Peyer's patch (tissue), 4 donors: ENCODE results near the gene AGPAT2. TPM values are rescaled to one million over a fixed set of nuclear protein-coding genes. Genes with fewer than 3 reads are reported as not detected.

Experiments
- DNase-seq, 3 donors: peaks; one replicate each; pipeline ENCODE4 v3.0.0-alpha.2; 2017 to 2019
- H3K27ac ChIP-seq, 4 donors: fragments of 200-600 bp; sonication (generic); one replicate each; pipeline ENCODE4 v1.5.1; 2016 to 2019
- H3K27me3 ChIP-seq, 2 donors: fragments of 200-600 bp; sonication (generic); one replicate each; pipeline ENCODE4 v1.5.1; 2019
- H3K36me3 ChIP-seq, 3 donors: fragments of 200-600 bp; sonication (generic); one replicate each; pipeline ENCODE4 v1.5.1; 2016 to 2019
- H3K4me1 ChIP-seq, 4 donors: fragments of 200-600 bp; sonication (generic); one replicate each; pipeline ENCODE4 v1.5.1; 2016 to 2019
- H3K4me3 ChIP-seq, 4 donors: fragments of 200-600 bp; sonication (generic); 1 replicate in 3 of 4; 2 replicates in 1 of 4; pipeline ENCODE4 v1.5.1; 2016 to 2019; ENCODE audit warnings: mild to moderate bottlenecking in 1 of 4
- H3K9me3 ChIP-seq, 4 donors: fragments of 200-600 bp; sonication (generic); one replicate each; pipeline ENCODE4 v1.5.1; 2016 to 2019; ENCODE audit warnings: mild to moderate bottlenecking in 1 of 4
- CTCF ChIP-seq, 6 experiments: fragments of 450-650 bp in 4 of 6; fragments of 200-600 bp in 2 of 6; sonication (generic) in 1 of 6; IDR thresholded peaks; one replicate each; pipeline ENCODE4 v1.5.1; 2017 to 2019; ENCODE audit warnings: antibody characterized with exemption in 6 of 6, mild to moderate bottlenecking in 3 of 6, moderate library complexity in 1 of 6
- POLR2A ChIP-seq, 2 donors: fragments of 450-650 bp; IDR thresholded peaks; one replicate each; pipeline ENCODE4 v1.5.1; 2017; ENCODE audit warnings: antibody characterized with exemption in 2 of 2, mild to moderate bottlenecking in 2 of 2, moderate library complexity in 2 of 2
- total RNA-seq, 4 donors: library from RNA; depleted of rRNA; stranded (reverse); fragments of >200 nt; gene quantifications; one replicate each; pipeline ENCODE4 v1.1.0, GENCODE V29; 2016

Gene AGPAT2
- total RNA-seq, 4 donors from 2014 or later = 97.4 to 802 (median 479) TPM

GRCh38 chr9:136701668-136702053, 14.4 kb upstream of the AGPAT2 start:
- Histone ChIP-seq H3K4me3 (peak overlapping the region in 1 of 4 donors; percentile 31), H3K36me3 (no peaks in the 10 kb centered on the region), H3K4me1 (peaks cover 0 to 23% (median 11%) of the 10 kb centered on the region in 4 donors), H3K27me3 (no peaks in the 10 kb centered on the region), H3K9me3 (no peaks in the 10 kb centered on the region), H3K27ac (peak overlapping the region in 1 of 4 donors; percentile 31)
- TF ChIP-seq POLR2A (IDR thresholded peaks at IDR 0.05) (no peak), CTCF (IDR thresholded peaks at IDR 0.05) (no peak)
- no peak for DNase-seq

- Histone ChIP-seq H3K4me3 (peak overlapping the region; percentile 9 to 31 (median 22)), H3K4me1 (peaks cover 0 to 28% (median 11%) of the 10 kb centered on the region in 4 donors), H3K27me3 (no peaks in the 10 kb centered on the region), H3K27ac (peak overlapping the region in 2 of 4 donors; percentile 14 to 31), H3K36me3 (no peaks in the 10 kb centered on the region), H3K9me3 (no peaks in the 10 kb centered on the region)
- peak in 2 of 3 donors; percentile 62 to 72 for DNase-seq
- TF ChIP-seq POLR2A (IDR thresholded peaks at IDR 0.05) = no peak
- TF ChIP-seq CTCF (IDR thresholded peaks at IDR 0.05) = no peak
Measured at GRCh38 chr9:136700959-136701667, 13.9 kb upstream of the AGPAT2 start.

- peaks cover 0 to 36% (median 11%) of the 10 kb centered on the region in 4 donors for H3K4me1 ChIP-seq
- no peak for DNase-seq
Measured at GRCh38 chr9:136700304-136700703, 13.0 kb upstream of the AGPAT2 start.

GRCh38 chr9:136698635-136699246, 11.5 kb upstream of the AGPAT2 start:
- DNase-seq = no peak
- Histone ChIP-seq H3K36me3 (no peaks in the 10 kb centered on the region), H3K4me1 (peaks cover 0 to 50% (median 11%) of the 10 kb centered on the region in 4 donors), H3K9me3 (no peaks in the 10 kb centered on the region), H3K27me3 (no peaks in the 10 kb centered on the region), H3K27ac (peak overlapping the region in 2 of 4 donors; percentile 84 to 96), H3K4me3 (no peak overlapping the region)
- TF ChIP-seq CTCF (IDR thresholded peaks at IDR 0.05) (no peak), POLR2A (IDR thresholded peaks at IDR 0.05) (no peak)

More at GRCh38 chr9:136700304-136700703, 13.0 kb upstream of the AGPAT2 start:
- Histone ChIP-seq H3K9me3 (no peaks in the 10 kb centered on the region), H3K27me3 (no peaks in the 10 kb centered on the region), H3K27ac (no peak overlapping the region), H3K36me3 (no peaks in the 10 kb centered on the region), H3K4me3 (no peak overlapping the region)
- no peak for TF ChIP-seq CTCF (IDR thresholded peaks at IDR 0.05)
- no peak for TF ChIP-seq POLR2A (IDR thresholded peaks at IDR 0.05)

- no peaks in the 10 kb centered on the region for H3K9me3 ChIP-seq
- H3K4me1 ChIP-seq = peaks cover 3 to 54% (median 11%) of the 10 kb centered on the region in 4 donors
- no peak for TF ChIP-seq CTCF (IDR thresholded peaks at IDR 0.05)
- no peak for TF ChIP-seq POLR2A (IDR thresholded peaks at IDR 0.05)
- DNase-seq = no peak
- H3K36me3 ChIP-seq = no peaks in the 10 kb centered on the region
- H3K4me3 ChIP-seq = peak overlapping the region in 2 of 4 donors; percentile 42 to 46
- no peaks in the 10 kb centered on the region for H3K27me3 ChIP-seq
- peak overlapping the region in 3 of 4 donors; percentile 71 to 96 (median 84) for H3K27ac ChIP-seq
Measured at GRCh38 chr9:136697821-136698526, 10.7 kb upstream of the AGPAT2 start.
